Activated CD8-positive, alpha-beta memory T cell treated with anti-CD3 and anti-CD28 coated beads, Interleukin-2, amount 50 U/mL, for 24 hours (primary cell): ENCODE measurements around the gene GDPD1.

Experiments used
- DNase-seq: peaks from one replicate; pipeline ENCODE4 v3.0.0-alpha.2; 2020; ENCODE audit errors: extremely low read depth

GDPD1 gene

GRCh38 chr17:59315866-59316265 is 95.6 kb downstream of the GDPD1 start:
- DNase-seq, result no peak
